ENCODE data around the gene KCNN2.

DNA sequence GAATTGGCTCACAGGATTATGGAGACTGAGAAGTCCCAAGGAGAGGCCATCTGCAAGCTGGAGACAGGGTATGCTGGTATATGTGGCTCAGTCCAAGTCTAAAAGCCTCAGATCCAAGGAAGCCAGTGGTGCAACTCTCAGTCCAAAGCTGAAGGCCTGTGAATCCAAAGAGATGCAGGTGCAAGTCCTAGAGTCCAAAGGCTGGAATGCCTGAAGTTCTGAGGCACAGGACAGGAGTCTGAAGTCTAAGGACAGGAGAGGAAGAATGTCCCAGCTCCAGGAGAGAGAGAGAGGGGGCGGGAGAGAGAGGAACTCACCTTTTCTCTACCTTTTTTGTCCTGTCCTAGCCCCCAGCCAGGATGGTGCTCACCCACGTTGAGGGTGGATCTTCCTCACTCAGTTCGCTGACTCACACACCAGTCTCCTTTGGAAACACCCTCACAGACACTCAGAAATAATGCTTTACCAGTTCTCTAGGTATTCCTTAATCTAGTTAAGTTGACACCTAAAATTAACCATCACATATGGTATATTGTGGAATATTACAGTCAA, 49.6 kb downstream of the KCNN2 start:
- no peak for TF ChIP-seq EZH2 (IDR thresholded peaks at IDR 0.05; ENCODE audit: insufficient read depth, poor library complexity, severe bottlenecking)
- no peak for TF ChIP-seq EZH2phosphoT487 (IDR thresholded peaks at IDR 0.05; ENCODE audit: insufficient read depth, low read depth)

Measured in GM23248 (cell line).